Brain microvascular endothelial cell (primary cell): ENCODE results near the gene CDPF1.

Source experiments
- DNase-seq: peaks from one replicate; pipeline ENCODE4 v3.0.0-alpha.2; 2020
- H3K27ac ChIP-seq: fragments of 250-450 bp; sonication (Bioruptor Pico); 2 replicates; pipeline ENCODE4 v1.5.1; 2020; ENCODE audit warnings: mild to moderate bottlenecking, moderate library complexity
- H3K27me3 ChIP-seq: fragments of 250-450 bp; sonication (Bioruptor Pico); replicated peaks from 2 replicates; pipeline ENCODE4 v1.5.1; 2020; ENCODE audit warnings: mild to moderate bottlenecking
- H3K36me3 ChIP-seq: fragments of 250-450 bp; sonication (Bioruptor Pico); replicated peaks from 2 replicates; pipeline ENCODE4 v1.5.1; 2020; ENCODE audit warnings: mild to moderate bottlenecking
- H3K4me3 ChIP-seq: 2 replicates; pipeline ENCODE4 v1.5.1; 2011; ENCODE audit warnings: low read depth, mild to moderate bottlenecking, control low read depth, low read length, moderate library complexity
- in situ Hi-C: cut with HindIII; loops from 2 replicates; pipeline ENCODE4 v1.10.0; 2017; ENCODE audit warnings: low sequenced_read_pairs, low pct_ligation_motif_present
- TF ChIP-seq, protein P1 (sequence below): IDR thresholded peaks from 2 replicates; pipeline ENCODE4 v1.5.1; 2011; ENCODE audit warnings: low read depth, mild to moderate bottlenecking, moderate library complexity, low read length, control low read depth, inconsistent platforms; ENCODE audit errors: missing control alignments

The CDPF1 gene

GRCh38 chr22:46230262-46230901 lies 19.7 kb downstream of the CDPF1 start:
- DNase-seq, result no peak
- H3K27me3 ChIP-seq, result no peaks in the 10 kb centered on the region
- H3K36me3 ChIP-seq, result no peaks in the 10 kb centered on the region
- H3K27ac ChIP-seq, result no peak overlapping the region
- in situ Hi-C loops, result no loop called here
- TF ChIP-seq, protein P1, sequence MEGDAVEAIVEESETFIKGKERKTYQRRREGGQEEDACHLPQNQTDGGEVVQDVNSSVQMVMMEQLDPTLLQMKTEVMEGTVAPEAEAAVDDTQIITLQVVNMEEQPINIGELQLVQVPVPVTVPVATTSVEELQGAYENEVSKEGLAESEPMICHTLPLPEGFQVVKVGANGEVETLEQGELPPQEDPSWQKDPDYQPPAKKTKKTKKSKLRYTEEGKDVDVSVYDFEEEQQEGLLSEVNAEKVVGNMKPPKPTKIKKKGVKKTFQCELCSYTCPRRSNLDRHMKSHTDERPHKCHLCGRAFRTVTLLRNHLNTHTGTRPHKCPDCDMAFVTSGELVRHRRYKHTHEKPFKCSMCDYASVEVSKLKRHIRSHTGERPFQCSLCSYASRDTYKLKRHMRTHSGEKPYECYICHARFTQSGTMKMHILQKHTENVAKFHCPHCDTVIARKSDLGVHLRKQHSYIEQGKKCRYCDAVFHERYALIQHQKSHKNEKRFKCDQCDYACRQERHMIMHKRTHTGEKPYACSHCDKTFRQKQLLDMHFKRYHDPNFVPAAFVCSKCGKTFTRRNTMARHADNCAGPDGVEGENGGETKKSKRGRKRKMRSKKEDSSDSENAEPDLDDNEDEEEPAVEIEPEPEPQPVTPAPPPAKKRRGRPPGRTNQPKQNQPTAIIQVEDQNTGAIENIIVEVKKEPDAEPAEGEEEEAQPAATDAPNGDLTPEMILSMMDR, result no peak
- no peak overlapping the region for H3K4me3 ChIP-seq

- H3K27me3 ChIP-seq, result no peaks in the 10 kb centered on the region
- in situ Hi-C loops, result no loop called here
- no peaks in the 10 kb centered on the region for H3K36me3 ChIP-seq
- no peak overlapping the region for H3K4me3 ChIP-seq
- H3K27ac ChIP-seq, result no peak overlapping the region
- no peak for DNase-seq
- TF ChIP-seq, protein P1, result no peak
These were observed 20.4 kb downstream of the CDPF1 start for GRCh38 chr22:46229701-46230100.

- H3K4me3 ChIP-seq, result no peak overlapping the region
- TF ChIP-seq, protein P1, result no peak
These were observed 23.5 kb downstream of the CDPF1 start for GRCh38 chr22:46226577-46226976.

DNA sequence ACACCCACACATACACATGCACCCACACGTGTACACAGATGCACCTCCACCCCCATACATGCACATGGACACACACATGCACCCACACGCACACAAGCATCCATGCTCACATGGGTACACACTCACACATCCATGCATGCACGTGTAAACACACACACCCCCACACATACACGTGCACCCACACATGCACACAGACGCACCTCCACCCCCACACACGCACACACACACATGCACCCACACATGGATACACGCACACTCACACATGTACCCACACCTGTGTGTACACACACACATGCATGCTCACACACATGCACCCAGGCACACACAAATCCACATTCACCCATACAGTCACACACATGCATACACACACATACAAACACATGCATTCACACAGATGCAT lies 24.5 kb downstream of the CDPF1 start:
- no peak overlapping the region for H3K4me3 ChIP-seq
- no peak for DNase-seq
- no peaks in the 10 kb centered on the region for H3K27me3 ChIP-seq
- in situ Hi-C loops, result no loop called here
- H3K27ac ChIP-seq, result no peak overlapping the region
- no peaks in the 10 kb centered on the region for H3K36me3 ChIP-seq
- TF ChIP-seq, protein P1, result no peak

More at GRCh38 chr22:46226577-46226976, 23.5 kb downstream of the CDPF1 start:
- in situ Hi-C loops, result no loop called here
- Histone ChIP-seq H3K36me3 (no peaks in the 10 kb centered on the region), H3K27ac (no peak overlapping the region), H3K27me3 (no peaks in the 10 kb centered on the region)
- DNase-seq, result no peak

GRCh38 chr22:46224898-46225290 lies 25.2 kb downstream of the CDPF1 start:
- TF ChIP-seq, protein P1, result no peak
- in situ Hi-C loops, result no loop called here
- H3K4me3 ChIP-seq, result no peak overlapping the region
- no peak for DNase-seq
- H3K27ac ChIP-seq, result no peak overlapping the region
- no peaks in the 10 kb centered on the region for H3K36me3 ChIP-seq
- no peaks in the 10 kb centered on the region for H3K27me3 ChIP-seq
